Testis (tissue), 3 donors: ENCODE results near the gene SLC4A3. TPM values are rescaled to one million over a fixed set of nuclear protein-coding genes. Genes with fewer than 3 reads are reported as not detected.

ENCODE experiments used
- DNase-seq: peaks from one replicate; pipeline ENCODE4 v3.0.0-alpha.2; 2019
- H3K27ac ChIP-seq, 2 donors: fragments of 200-600 bp; sonication (generic); one replicate each; pipeline ENCODE4 v1.5.1; 2019
- H3K27me3 ChIP-seq: fragments of 200-600 bp; sonication (generic); one replicate; pipeline ENCODE4 v1.5.1; 2019
- H3K36me3 ChIP-seq: fragments of 200-600 bp; sonication (generic); one replicate; pipeline ENCODE4 v1.5.1; 2017; ENCODE audit warnings: low read depth; ENCODE audit errors: missing control alignments
- H3K4me1 ChIP-seq: fragments of 200-600 bp; sonication (generic); one replicate; pipeline ENCODE4 v1.5.1; 2019
- H3K4me3 ChIP-seq, 2 donors: fragments of 200-600 bp; sonication (generic); one replicate each; pipeline ENCODE4 v1.5.1; 2017 to 2019
- H3K9me3 ChIP-seq: fragments of 200-600 bp; sonication (generic); one replicate; pipeline ENCODE4 v1.5.1; 2017
- CTCF ChIP-seq, 3 experiments: fragments of 450-650 bp in 2 of 3; fragments of 200-600 bp in 1 of 3; sonication (generic) in 1 of 3; IDR thresholded peaks; one replicate each; pipeline ENCODE4 v1.5.1; 2016 to 2019; ENCODE audit warnings: antibody characterized with exemption in 3 of 3, mild to moderate bottlenecking in 2 of 3, moderate library complexity in 1 of 3
- POLR2A ChIP-seq: fragments of 450-650 bp; IDR thresholded peaks from one replicate; pipeline ENCODE4 v1.6.1; 2017; ENCODE audit warnings: antibody characterized with exemption, mild to moderate bottlenecking, moderate library complexity
- WGBS, 2 donors: methylation state at CpG; one replicate each; pipeline ENCODE4 v1.1.5; 2018; 5-methylcytosine and 5-hydroxymethylcytosine counted together
- intact Hi-C: fragments of 100-400 bp; cut with DNase I; formaldehyde crosslinking; loops from one replicate; pipeline ENCODE4 v1.15.1; 2023; ENCODE audit warnings: low total_unique reads
- polyA plus RNA-seq: library from polyadenylated mRNA; stranded (reverse); fragments of 350-450 nt; fragmentation: Illumina TruSeq; extraction: RNeasy Lipid Tissue Mini Kit (QIAGEN cat#74804); gene quantifications from one replicate; pipeline ENCODE4 v1.2.3, GENCODE V29; 2014; ENCODE audit warnings: low read depth, low replicate concordance; ENCODE audit not compliant: insufficient read depth
- total RNA-seq, 2 donors: library from RNA; depleted of rRNA; stranded (reverse); fragments of >200 nt; gene quantifications; one replicate each; pipeline ENCODE4 v1.2.3, GENCODE V29; 2016

SLC4A3 gene
- total and polyA plus RNA-seq, 3 donors from 2014 or later, result 15.1 to 44.3 (median 31.3) TPM

GRCh38 chr2:219661955-219662395 is 34.5 kb downstream of the SLC4A3 start:
- H3K4me3 ChIP-seq, result no peak overlapping the region
- no peak overlapping the region for H3K27ac ChIP-seq
- intact Hi-C loops, result no loop called here
- H3K9me3 ChIP-seq, result no peaks in the 10 kb centered on the region
- H3K4me1 ChIP-seq, result no peaks in the 10 kb centered on the region
- 90 to 96% methylated on average over 1 of the region's 1 CpG for WGBS, 2 donors
- TF ChIP-seq POLR2A (no peak), CTCF (IDR thresholded peaks at IDR 0.05) (no peak)
- DNase-seq, result no peak
- no peaks in the 10 kb centered on the region for H3K27me3 ChIP-seq
- H3K36me3 ChIP-seq, result no peaks in the 10 kb centered on the region

DNA sequence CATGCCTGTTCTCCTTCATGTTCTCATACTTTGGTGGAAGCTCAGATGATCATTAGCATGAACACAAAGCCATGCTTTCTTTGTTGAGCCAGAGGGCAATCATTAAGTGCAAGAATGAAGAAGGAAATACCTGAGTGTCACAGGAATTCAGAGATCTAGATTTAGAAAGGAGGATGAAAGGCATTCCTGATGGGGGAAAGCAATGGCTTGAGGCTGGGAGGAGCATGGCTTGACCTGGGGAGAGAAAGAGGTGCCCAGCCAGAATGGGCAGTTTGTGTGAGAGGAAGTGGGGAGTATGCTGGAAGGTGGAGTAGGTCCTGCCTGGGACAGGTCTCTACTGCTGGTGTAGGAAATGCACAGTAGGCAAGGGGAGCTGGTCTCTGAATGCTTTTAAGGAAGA is 35.1 kb downstream of the SLC4A3 start:
- Histone ChIP-seq H3K4me3 (no peak overlapping the region), H3K36me3 (no peaks in the 10 kb centered on the region), H3K9me3 (no peaks in the 10 kb centered on the region), H3K27ac (no peak overlapping the region), H3K27me3 (no peaks in the 10 kb centered on the region), H3K4me1 (no peaks in the 10 kb centered on the region)
- intact Hi-C loops, result no loop called here
- no peak for DNase-seq
- TF ChIP-seq POLR2A, result no peak
- no peak for TF ChIP-seq CTCF (IDR thresholded peaks at IDR 0.05)

GRCh38 chr2:219663116-219663762 is 35.8 kb downstream of the SLC4A3 start:
- DNase-seq, result no peak
- H3K4me1 ChIP-seq, result no peaks in the 10 kb centered on the region
- H3K27me3 ChIP-seq, result no peaks in the 10 kb centered on the region
- no peak overlapping the region for H3K4me3 ChIP-seq
- TF ChIP-seq POLR2A (no peak), CTCF (IDR thresholded peaks at IDR 0.05) (no peak)
- 80 to 92% methylated on average over 11 of the region's 11 CpGs for WGBS, 2 donors
- H3K27ac ChIP-seq, result no peak overlapping the region
- no peaks in the 10 kb centered on the region for H3K9me3 ChIP-seq
- no peaks in the 10 kb centered on the region for H3K36me3 ChIP-seq
- intact Hi-C loops, result no loop called here

DNA sequence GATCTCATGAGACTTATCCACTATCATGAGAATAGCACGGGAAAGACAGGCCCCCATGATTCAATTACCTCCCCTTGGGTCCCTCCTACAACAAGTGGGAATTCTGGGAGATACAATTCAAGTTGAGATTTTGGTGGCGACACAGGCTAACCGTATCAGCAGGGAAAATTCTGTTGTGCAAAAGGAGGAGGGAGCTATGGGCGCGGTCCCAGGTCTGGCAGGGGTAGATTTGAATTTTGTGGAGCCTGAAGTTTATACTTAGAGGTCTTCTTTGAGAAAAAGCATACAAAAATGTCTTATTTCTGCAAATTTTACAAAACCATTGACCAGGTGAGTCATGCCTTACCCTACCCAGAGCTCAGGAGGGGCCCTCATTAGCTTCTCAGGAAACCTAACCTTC is 36.6 kb downstream of the SLC4A3 start:
- TF ChIP-seq POLR2A (no peak), CTCF (IDR thresholded peaks at IDR 0.05) (no peak)
- 92 to 96% methylated on average over 5 of the region's 5 CpGs for WGBS, 2 donors
- Histone ChIP-seq H3K4me1 (no peaks in the 10 kb centered on the region), H3K4me3 (no peak overlapping the region), H3K27ac (no peak overlapping the region), H3K36me3 (no peaks in the 10 kb centered on the region), H3K9me3 (no peaks in the 10 kb centered on the region), H3K27me3 (no peaks in the 10 kb centered on the region)
- no peak for DNase-seq
- intact Hi-C loops, result no loop called here

- no peaks in the 10 kb centered on the region for H3K36me3 ChIP-seq
- no peak overlapping the region for H3K4me3 ChIP-seq
- no peak overlapping the region for H3K27ac ChIP-seq
- H3K27me3 ChIP-seq, result no peaks in the 10 kb centered on the region
- DNase-seq, result peak; percentile 80
- 34 to 49% methylated on average over 4 of the region's 4 CpGs for WGBS, 2 donors
- no peak for TF ChIP-seq POLR2A
- no peak for TF ChIP-seq CTCF (IDR thresholded peaks at IDR 0.05)
- H3K9me3 ChIP-seq, result no peaks in the 10 kb centered on the region
- no peaks in the 10 kb centered on the region for H3K4me1 ChIP-seq
- intact Hi-C loops, result no loop called here
These were observed 37.5 kb downstream of the SLC4A3 start for GRCh38 chr2:219664944-219665343.
